ENCODE results near the gene C17orf107. TPM values are rescaled to one million over a fixed set of nuclear protein-coding genes. Genes with fewer than 3 reads are reported as not detected.
"Not testable (repeated sequence)": the region's sequence is repeated elsewhere in the genome, so short reads cannot be mapped to it uniquely, and the experiment has no call there.

C17orf107 gene
- total RNA-seq, 1 donor from 2014 or later = 1.1 TPM

GRCh38 chr17:4908711-4909496, 9.6 kb downstream of the C17orf107 start:
- peak overlapping the region; percentile 65 for H2AFZ ChIP-seq (replicated peaks)

GRCh38 chr17:4913994-4914393, 14.7 kb downstream of the C17orf107 start:
- no peak overlapping the region for H3K27ac Mint-ChIP-seq
- H3K4me3 ChIP-seq = no peak overlapping the region
- H3K27ac ChIP-seq = no peak overlapping the region
- H3K9ac ChIP-seq = no peak overlapping the region
- H3K36me3 ChIP-seq = no peaks in the 10 kb centered on the region
- peaks cover 8% of the 10 kb centered on the region for H3F3A ChIP-seq (ENCODE audit: low read depth)
- H3K4me1 Mint-ChIP-seq = peaks cover 8% of the 10 kb centered on the region
- H3K4me1 ChIP-seq = no peaks in the 10 kb centered on the region
- H3K27me3 Mint-ChIP-seq (ENCODE audit: insufficient read depth, low read depth) = peaks cover 3% of the 10 kb centered on the region
- no peaks in the 10 kb centered on the region for H3K9me3 ChIP-seq (ENCODE audit: low read depth)
- TF ChIP-seq CTCF (IDR thresholded peaks at IDR 0.05) (no peak), EZH2 (IDR thresholded peaks at IDR 0.05) (no peak), EZH2phosphoT487 (IDR thresholded peaks at IDR 0.05) (no peak)
- H3K4me2 ChIP-seq = no peak overlapping the region
- no peaks in the 10 kb centered on the region for H4K20me1 ChIP-seq (ENCODE audit: low read depth)
- H2AFZ ChIP-seq (replicated peaks) = no peak overlapping the region
- H3K27me3 ChIP-seq = no peaks in the 10 kb centered on the region
- H3K79me2 ChIP-seq (ENCODE audit: low read depth) = no peaks in the 10 kb centered on the region
- H3K36me3 Mint-ChIP-seq = no peaks in the 10 kb centered on the region
- H3K9me3 Mint-ChIP-seq = no peaks in the 10 kb centered on the region
- H3K4me3 Mint-ChIP-seq = no peak overlapping the region
- no peak for DNase-seq (ENCODE audit: low spot score)

More at GRCh38 chr17:4908711-4909496, 9.6 kb downstream of the C17orf107 start:
- TF ChIP-seq EZH2 (IDR thresholded peaks at IDR 0.05) = peak; percentile 26
- TF ChIP-seq EZH2phosphoT487 (IDR thresholded peaks at IDR 0.05) = no peak
- TF ChIP-seq CTCF (IDR thresholded peaks at IDR 0.05) = peak; percentile 83
- H3K36me3 Mint-ChIP-seq = no peaks in the 10 kb centered on the region
- no peak overlapping the region for H3K27ac ChIP-seq
- H3K79me2 ChIP-seq (ENCODE audit: low read depth) = no peaks in the 10 kb centered on the region
- H3K4me1 Mint-ChIP-seq = peaks cover 12% of the 10 kb centered on the region
- H3K4me3 Mint-ChIP-seq = no peak overlapping the region
- H3K27me3 Mint-ChIP-seq (ENCODE audit: insufficient read depth, low read depth) = peaks cover 7% of the 10 kb centered on the region
- H4K20me1 ChIP-seq (ENCODE audit: low read depth) = no peaks in the 10 kb centered on the region
- no peak overlapping the region for H3K9ac ChIP-seq
- no peaks in the 10 kb centered on the region for H3K9me3 Mint-ChIP-seq
- H3K27me3 ChIP-seq = peaks cover 20% of the 10 kb centered on the region
- H3K27ac Mint-ChIP-seq = no peak overlapping the region
- no peaks in the 10 kb centered on the region for H3K36me3 ChIP-seq
- H3K9me3 ChIP-seq (ENCODE audit: low read depth) = no peaks in the 10 kb centered on the region
- peaks cover 6% of the 10 kb centered on the region for H3K4me1 ChIP-seq
- H3K4me3 ChIP-seq = no peak overlapping the region
- H3F3A ChIP-seq (ENCODE audit: low read depth) = peaks cover 15% of the 10 kb centered on the region
- no peak overlapping the region for H3K4me2 ChIP-seq
- DNase-seq (ENCODE audit: low spot score) = peak; percentile 93

GRCh38 chr17:4914551-4914950, 15.2 kb downstream of the C17orf107 start:
- not testable (repeated sequence) for H4K20me1 ChIP-seq (ENCODE audit: low read depth); H3K9me3 Mint-ChIP-seq; DNase-seq (ENCODE audit: low spot score); H3K36me3 Mint-ChIP-seq; H3K27ac ChIP-seq; H3K27me3 Mint-ChIP-seq (ENCODE audit: insufficient read depth, low read depth); H3K4me1 ChIP-seq; H3K9ac ChIP-seq; H3K4me2 ChIP-seq; H3F3A ChIP-seq (ENCODE audit: low read depth); H3K27ac Mint-ChIP-seq; H3K4me3 ChIP-seq; H3K79me2 ChIP-seq (ENCODE audit: low read depth); H3K4me3 Mint-ChIP-seq; H3K9me3 ChIP-seq (ENCODE audit: low read depth); H3K27me3 ChIP-seq; H2AFZ ChIP-seq (replicated peaks); H3K36me3 ChIP-seq; H3K4me1 Mint-ChIP-seq

- Histone ChIP-seq H3K27ac (no peak overlapping the region), H3K79me2 (ENCODE audit: low read depth) (no peaks in the 10 kb centered on the region), H3K36me3 (no peaks in the 10 kb centered on the region), H2AFZ (replicated peaks) (peak overlapping the region; percentile 32), H3K27me3 (no peaks in the 10 kb centered on the region), H3F3A (ENCODE audit: low read depth) (no peaks in the 10 kb centered on the region), H3K4me3 (no peak overlapping the region), H3K9me3 (ENCODE audit: low read depth) (no peaks in the 10 kb centered on the region), H3K9ac (peak overlapping the region; percentile 2), H4K20me1 (ENCODE audit: low read depth) (no peaks in the 10 kb centered on the region), H3K4me1 (no peaks in the 10 kb centered on the region), H3K4me2 (no peak overlapping the region)
- H3K36me3 Mint-ChIP-seq = no peaks in the 10 kb centered on the region
- TF ChIP-seq CTCF (IDR thresholded peaks at IDR 0.05) = no peak
- TF ChIP-seq EZH2phosphoT487 (IDR thresholded peaks at IDR 0.05) = no peak
- no peak for TF ChIP-seq EZH2 (IDR thresholded peaks at IDR 0.05)
- peak; percentile 35 for DNase-seq (ENCODE audit: low spot score)
- no peaks in the 10 kb centered on the region for H3K9me3 Mint-ChIP-seq
- H3K4me1 Mint-ChIP-seq = peaks cover 3% of the 10 kb centered on the region
- no peak overlapping the region for H3K4me3 Mint-ChIP-seq
- peaks cover 3% of the 10 kb centered on the region for H3K27me3 Mint-ChIP-seq (ENCODE audit: insufficient read depth, low read depth)
- peak overlapping the region; percentile 23 for H3K27ac Mint-ChIP-seq
Observed at GRCh38 chr17:4919511-4920047, 20.2 kb downstream of the C17orf107 start.
